HepG2 (cell line): ENCODE data around the gene FAM3C. TPM values are rescaled to one million over a fixed set of nuclear protein-coding genes. Genes with fewer than 3 reads are reported as not detected.

ENCODE experiments used
- ATAC-seq: fragments of 200-7000 bp; cut with Tn5 transposase; 3 replicates; pipeline ENCODE4 v1.9.1; 2020; ENCODE audit warnings: mild to moderate bottlenecking, moderate library complexity
- BruUV-seq: library from RNA; stranded (reverse); fragments of 400-500 nt; replicated peaks from 2 replicates; lab custom pipeline; 2021; lab: Mats Ljungman, UMichigan
- CTCF ChIA-PET: fragments of 300-600 bp; formaldehyde crosslinking; extraction: SDS; loops from one replicate; lab custom pipeline; 2021; ENCODE audit warnings: low total read pairs, inconsistent platforms, low intra/inter-chr PET ratio; lab: Yijun Ruan, JAX
- POLR2A ChIA-PET: fragments of 350-600 bp; sonication (Branson Sonifier 250); formaldehyde crosslinking; loops from one replicate; lab custom pipeline; 2020; ENCODE audit warnings: antibody characterized with exemption, inconsistent platforms; lab: Yijun Ruan, JAX
- DNase-seq: peaks from one replicate; pipeline ENCODE4 v3.0.0-alpha.2; 2015; ENCODE audit warnings: low spot score
- FAIRE-seq: peaks from 3 replicates; lab custom pipeline; 2011; peaks lifted over from hg19 to GRCh38; lab: Jason Lieb, UNC
- H2AFZ ChIP-seq: one replicate; pipeline ENCODE4 v1.6.1; 2011; ENCODE audit warnings: low read length, inconsistent platforms
- H3K27ac ChIP-seq: fragments of 300-600 bp; 3 replicates; pipeline ENCODE4 v1.8.0; 2011; ENCODE audit warnings: mixed run types, mild to moderate bottlenecking, mixed read lengths, low read length, inconsistent platforms; ENCODE audit not compliant: insufficient read depth; ENCODE audit errors: extremely low read length
- H3K27me3 ChIP-seq, 2 experiments: fragments of 200-600 bp in 1 of 2; 2 replicates in 1 of 2; 3 replicates in 1 of 2; pipeline versions ENCODE4 v1.6.0 to v1.8.0; 2011; ENCODE audit warnings: low read length in 2 of 2, mild to moderate bottlenecking in 2 of 2, moderate library complexity in 2 of 2, inconsistent platforms in 1 of 2; ENCODE audit not compliant: insufficient read depth in 2 of 2, control insufficient read depth in 1 of 2
- H3K36me3 ChIP-seq, 2 experiments: fragments of 200-600 bp in 1 of 2; replicated peaks in 1 of 2; 2 replicates in 1 of 2; 3 replicates in 1 of 2; pipeline versions ENCODE4 v1.5.1 to v1.8.0; 2011; ENCODE audit warnings: low read length in 2 of 2, inconsistent platforms in 1 of 2; ENCODE audit not compliant: insufficient read depth in 2 of 2, control insufficient read depth in 1 of 2
- H3K4me1 ChIP-seq: 2 replicates; pipeline ENCODE4 v1.5.1; 2012; ENCODE audit warnings: low read length, inconsistent platforms; ENCODE audit not compliant: insufficient read depth
- H3K4me2 ChIP-seq: 2 replicates; pipeline ENCODE4 v1.6.0; 2011; ENCODE audit warnings: low read depth, low read length, inconsistent platforms
- H3K4me3 ChIP-seq, 3 experiments: fragments of 200-600 bp in 1 of 3; sonication (generic), shearing (Covaris generic) in 1 of 3; replicated peaks in 1 of 3; 2 replicates each; pipeline ENCODE4 v1.5.1; 2011 to 2016; ENCODE audit warnings: low read length in 3 of 3, inconsistent platforms in 2 of 3, low read depth in 2 of 3, mild to moderate bottlenecking in 2 of 3, control low read depth in 1 of 3, mixed read lengths in 1 of 3; ENCODE audit not compliant: insufficient read depth in 1 of 3
- H3K79me2 ChIP-seq: one replicate; pipeline ENCODE4 v1.6.1; 2011; ENCODE audit warnings: low read length, inconsistent platforms; ENCODE audit not compliant: insufficient read depth
- H3K9ac ChIP-seq: 2 replicates; pipeline ENCODE4 v1.6.0; 2011; ENCODE audit warnings: mild to moderate bottlenecking, low read depth, low read length, inconsistent platforms; ENCODE audit not compliant: insufficient read depth
- H3K9me3 ChIP-seq: 2 replicates; pipeline ENCODE4 v1.5.1; 2012; ENCODE audit warnings: mild to moderate bottlenecking, low read length
- H4K20me1 ChIP-seq: 2 replicates; pipeline ENCODE4 v1.6.0; 2011; ENCODE audit warnings: inconsistent platforms, mild to moderate bottlenecking, low read length, moderate library complexity; ENCODE audit not compliant: insufficient read depth
- ETV6 ChIP-seq: sonication (generic); formaldehyde crosslinking; conservative IDR thresholded peaks from 2 replicates; pipeline ENCODE4 v1.4.0; 2020; ENCODE audit warnings: missing genetic modification reagents
- SP5 ChIP-seq: IDR thresholded peaks from 2 replicates; pipeline ENCODE4 v1.6.1; 2016; ENCODE audit warnings: low read depth, borderline replicate concordance
- ZNF138 ChIP-seq: sonication (generic); formaldehyde crosslinking; IDR thresholded peaks from 2 replicates; pipeline ENCODE4 v1.5.0; 2020; ENCODE audit warnings: mild to moderate bottlenecking, low read depth, missing genetic modification reagents
- ZNF562 ChIP-seq: sonication (generic); formaldehyde crosslinking; IDR thresholded peaks from 2 replicates; pipeline ENCODE4 v1.8.0; 2022; ENCODE audit warnings: missing genetic modification reagents, borderline replicate concordance
- ZNF569 ChIP-seq: sonication (generic); formaldehyde crosslinking; IDR thresholded peaks from 2 replicates; pipeline ENCODE4 v1.5.0; 2020; ENCODE audit warnings: mild to moderate bottlenecking, missing genetic modification reagents, moderate library complexity, borderline replicate concordance
- ZNF644 ChIP-seq: IDR thresholded peaks from 2 replicates; pipeline ENCODE4 v1.6.1; 2016; ENCODE audit warnings: low read depth
- WGBS: methylation state at CpG from one replicate; pipeline ENCODE4 v1.1.6; 2017; ENCODE audit warnings: low lambda C conversion rate; 5-methylcytosine and 5-hydroxymethylcytosine counted together
- in situ Hi-C: cut with HindIII; loops from 2 replicates; pipeline ENCODE4 v1.10.0; 2017; ENCODE audit warnings: low pct_unique_long_range_greater_than_20kb; ENCODE audit not compliant: extremely low pct_ligation_motif_present
- intact Hi-C: fragments of 100-400 bp; cut with micrococcal nuclease; formaldehyde crosslinking; loops from one replicate; pipeline ENCODE4 v1.10.0; 2022; ENCODE audit not compliant: unreplicated experiment
- polyA plus RNA-seq, 8 experiments: library from polyadenylated mRNA; depleted of rRNA in 3 of 8; stranded (reverse) in 7 of 8; unstranded in 1 of 8; fragments of >200 nt; fragmentation: Illumina TruSeq in 4 of 8; extraction: Trizol in 4 of 8; gene quantifications; 2 replicates each; pipeline versions ENCODE4 v1.2.1 to v1.2.3, GENCODE V29; 2011 to 2016; ENCODE audit warnings: low read depth in 4 of 8, missing spikeins in 1 of 8, mixed read lengths in 1 of 8; ENCODE audit not compliant: insufficient read depth in 1 of 8
- total RNA-seq, 5 experiments: library from RNA; depleted of rRNA; stranded (reverse); fragments of >200 nt; fragmentation: Illumina TruSeq; extraction: Trizol; gene quantifications; 2 replicates each; pipeline ENCODE4 v1.2.3, GENCODE V29; 2016; ENCODE audit warnings: low read depth in 1 of 5
- TF ChIP-seq, protein P1 (sequence below): sonication (generic); formaldehyde crosslinking; IDR thresholded peaks from 2 replicates; pipeline ENCODE4 v1.8.0; 2022; ENCODE audit warnings: mild to moderate bottlenecking, missing genetic modification reagents, moderate library complexity
- TF ChIP-seq, protein P2 (sequence below): sonication (generic); formaldehyde crosslinking; IDR thresholded peaks from 2 replicates; pipeline ENCODE4 v1.4.0; 2020; ENCODE audit warnings: mild to moderate bottlenecking, missing genetic modification reagents
- TF ChIP-seq, protein P3 (sequence below): sonication (generic); formaldehyde crosslinking; IDR thresholded peaks from 2 replicates; pipeline ENCODE4 v1.4.0; 2020; ENCODE audit warnings: mild to moderate bottlenecking, missing genetic modification reagents
- TF ChIP-seq, protein P4 (sequence below): IDR thresholded peaks from 2 replicates; pipeline ENCODE4 v1.4.0; 2020; ENCODE audit warnings: mild to moderate bottlenecking, missing genetic modification reagents

Gene FAM3C
- total and polyA plus RNA-seq, 2 of the 13 experiments (the other 11 are each of a cell fraction or from before 2014, with no cell fraction given) = 14.6 to 16.0 TPM

DNA sequence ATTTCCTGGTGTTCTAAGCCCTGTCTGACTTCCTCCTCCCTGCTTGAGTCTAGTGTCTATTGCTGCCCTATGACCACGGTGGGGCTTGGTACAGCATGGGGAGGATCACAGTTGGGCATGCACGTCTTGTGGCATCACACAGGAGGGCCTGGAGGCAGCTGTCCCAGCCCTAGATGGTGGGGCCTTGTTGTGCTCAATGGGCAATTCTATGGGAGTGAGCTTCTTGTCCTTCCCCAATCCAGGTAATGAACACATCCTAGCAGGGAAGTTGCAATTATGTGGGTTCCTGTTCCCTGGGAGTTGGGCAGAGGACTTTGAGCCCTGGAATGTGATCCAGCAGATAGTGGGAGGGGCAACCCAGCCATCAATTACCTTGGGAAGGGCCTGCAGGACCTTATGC lies 10.8 kb upstream of the FAM3C start:
- peak; percentile 87 for ATAC-seq
- Histone ChIP-seq H3K4me3 (no peak overlapping the region), H3K4me2 (peak overlapping the region; percentile 46), H3K4me1 (peaks cover 14% of the 10 kb centered on the region), H3K9ac (no peak overlapping the region), H3K9me3 (no peaks in the 10 kb centered on the region), H3K36me3 (no peaks in the 10 kb centered on the region), H3K27me3 (no peaks in the 10 kb centered on the region; a peak in 1 of 5 replicates), H3K27ac (no peak overlapping the region), H2AFZ (no peak overlapping the region), H3K79me2 (no peaks in the 10 kb centered on the region), H4K20me1 (no peaks in the 10 kb centered on the region)
- POLR2A ChIA-PET = interaction anchor here (1.5 kb wide), 1 partner anchor 11 kb away, joined by 7 read pairs; the partner anchor contains the start of gene FAM3C
- WGBS = 0% methylated on average over 2 of the region's 2 CpGs
- intact Hi-C loops = no loop called here
- no TSS peak for BruUV-seq
- in situ Hi-C loops = no loop called here
- DNase-seq = peak; percentile 43
- CTCF ChIA-PET = no interaction called here
- FAIRE-seq = no peak
- TF ChIP-seq ZNF644 (CRISPR knock-in tag) (peak; percentile 71; the same call in 1 of the 2 replicates), ZNF562 (CRISPR knock-in tag) (no peak), ETV6 (CRISPR knock-in tag) (no peak), ZNF138 (CRISPR knock-in tag) (no peak), ZNF569 (no peak), SP5 (CRISPR knock-in tag) (peak; percentile 81; the same call in 1 of the 2 replicates)
- TF ChIP-seq, protein P1, sequence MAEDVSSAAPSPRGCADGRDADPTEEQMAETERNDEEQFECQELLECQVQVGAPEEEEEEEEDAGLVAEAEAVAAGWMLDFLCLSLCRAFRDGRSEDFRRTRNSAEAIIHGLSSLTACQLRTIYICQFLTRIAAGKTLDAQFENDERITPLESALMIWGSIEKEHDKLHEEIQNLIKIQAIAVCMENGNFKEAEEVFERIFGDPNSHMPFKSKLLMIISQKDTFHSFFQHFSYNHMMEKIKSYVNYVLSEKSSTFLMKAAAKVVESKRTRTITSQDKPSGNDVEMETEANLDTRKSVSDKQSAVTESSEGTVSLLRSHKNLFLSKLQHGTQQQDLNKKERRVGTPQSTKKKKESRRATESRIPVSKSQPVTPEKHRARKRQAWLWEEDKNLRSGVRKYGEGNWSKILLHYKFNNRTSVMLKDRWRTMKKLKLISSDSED (CRISPR knock-in tag) = no peak
- TF ChIP-seq, protein P2, sequence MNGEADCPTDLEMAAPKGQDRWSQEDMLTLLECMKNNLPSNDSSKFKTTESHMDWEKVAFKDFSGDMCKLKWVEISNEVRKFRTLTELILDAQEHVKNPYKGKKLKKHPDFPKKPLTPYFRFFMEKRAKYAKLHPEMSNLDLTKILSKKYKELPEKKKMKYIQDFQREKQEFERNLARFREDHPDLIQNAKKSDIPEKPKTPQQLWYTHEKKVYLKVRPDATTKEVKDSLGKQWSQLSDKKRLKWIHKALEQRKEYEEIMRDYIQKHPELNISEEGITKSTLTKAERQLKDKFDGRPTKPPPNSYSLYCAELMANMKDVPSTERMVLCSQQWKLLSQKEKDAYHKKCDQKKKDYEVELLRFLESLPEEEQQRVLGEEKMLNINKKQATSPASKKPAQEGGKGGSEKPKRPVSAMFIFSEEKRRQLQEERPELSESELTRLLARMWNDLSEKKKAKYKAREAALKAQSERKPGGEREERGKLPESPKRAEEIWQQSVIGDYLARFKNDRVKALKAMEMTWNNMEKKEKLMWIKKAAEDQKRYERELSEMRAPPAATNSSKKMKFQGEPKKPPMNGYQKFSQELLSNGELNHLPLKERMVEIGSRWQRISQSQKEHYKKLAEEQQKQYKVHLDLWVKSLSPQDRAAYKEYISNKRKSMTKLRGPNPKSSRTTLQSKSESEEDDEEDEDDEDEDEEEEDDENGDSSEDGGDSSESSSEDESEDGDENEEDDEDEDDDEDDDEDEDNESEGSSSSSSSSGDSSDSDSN = no peak
- TF ChIP-seq, protein P3, sequence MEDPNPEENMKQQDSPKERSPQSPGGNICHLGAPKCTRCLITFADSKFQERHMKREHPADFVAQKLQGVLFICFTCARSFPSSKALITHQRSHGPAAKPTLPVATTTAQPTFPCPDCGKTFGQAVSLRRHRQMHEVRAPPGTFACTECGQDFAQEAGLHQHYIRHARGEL (CRISPR knock-in tag) = no peak
- TF ChIP-seq, protein P4, sequence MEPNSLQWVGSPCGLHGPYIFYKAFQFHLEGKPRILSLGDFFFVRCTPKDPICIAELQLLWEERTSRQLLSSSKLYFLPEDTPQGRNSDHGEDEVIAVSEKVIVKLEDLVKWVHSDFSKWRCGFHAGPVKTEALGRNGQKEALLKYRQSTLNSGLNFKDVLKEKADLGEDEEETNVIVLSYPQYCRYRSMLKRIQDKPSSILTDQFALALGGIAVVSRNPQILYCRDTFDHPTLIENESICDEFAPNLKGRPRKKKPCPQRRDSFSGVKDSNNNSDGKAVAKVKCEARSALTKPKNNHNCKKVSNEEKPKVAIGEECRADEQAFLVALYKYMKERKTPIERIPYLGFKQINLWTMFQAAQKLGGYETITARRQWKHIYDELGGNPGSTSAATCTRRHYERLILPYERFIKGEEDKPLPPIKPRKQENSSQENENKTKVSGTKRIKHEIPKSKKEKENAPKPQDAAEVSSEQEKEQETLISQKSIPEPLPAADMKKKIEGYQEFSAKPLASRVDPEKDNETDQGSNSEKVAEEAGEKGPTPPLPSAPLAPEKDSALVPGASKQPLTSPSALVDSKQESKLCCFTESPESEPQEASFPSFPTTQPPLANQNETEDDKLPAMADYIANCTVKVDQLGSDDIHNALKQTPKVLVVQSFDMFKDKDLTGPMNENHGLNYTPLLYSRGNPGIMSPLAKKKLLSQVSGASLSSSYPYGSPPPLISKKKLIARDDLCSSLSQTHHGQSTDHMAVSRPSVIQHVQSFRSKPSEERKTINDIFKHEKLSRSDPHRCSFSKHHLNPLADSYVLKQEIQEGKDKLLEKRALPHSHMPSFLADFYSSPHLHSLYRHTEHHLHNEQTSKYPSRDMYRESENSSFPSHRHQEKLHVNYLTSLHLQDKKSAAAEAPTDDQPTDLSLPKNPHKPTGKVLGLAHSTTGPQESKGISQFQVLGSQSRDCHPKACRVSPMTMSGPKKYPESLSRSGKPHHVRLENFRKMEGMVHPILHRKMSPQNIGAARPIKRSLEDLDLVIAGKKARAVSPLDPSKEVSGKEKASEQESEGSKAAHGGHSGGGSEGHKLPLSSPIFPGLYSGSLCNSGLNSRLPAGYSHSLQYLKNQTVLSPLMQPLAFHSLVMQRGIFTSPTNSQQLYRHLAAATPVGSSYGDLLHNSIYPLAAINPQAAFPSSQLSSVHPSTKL (CRISPR knock-in tag) = 0 out of 2 replicates have a peak, but pooled peaks have one; percentile 16
